GM18907 (cell line): ENCODE results near the gene SNAP47.
"Not testable (repeated sequence)": the region's sequence is repeated elsewhere in the genome, so short reads cannot be mapped to it uniquely, and the experiment has no call there.

Experiments
- ATAC-seq: cut with Tn5 transposase; IDR thresholded peaks from one replicate; pipeline ENCODE4 v1.9.1; 2021; ENCODE audit warnings: mild to moderate bottlenecking, moderate library complexity; ENCODE audit not compliant: unreplicated experiment

SNAP47 gene, protein sequence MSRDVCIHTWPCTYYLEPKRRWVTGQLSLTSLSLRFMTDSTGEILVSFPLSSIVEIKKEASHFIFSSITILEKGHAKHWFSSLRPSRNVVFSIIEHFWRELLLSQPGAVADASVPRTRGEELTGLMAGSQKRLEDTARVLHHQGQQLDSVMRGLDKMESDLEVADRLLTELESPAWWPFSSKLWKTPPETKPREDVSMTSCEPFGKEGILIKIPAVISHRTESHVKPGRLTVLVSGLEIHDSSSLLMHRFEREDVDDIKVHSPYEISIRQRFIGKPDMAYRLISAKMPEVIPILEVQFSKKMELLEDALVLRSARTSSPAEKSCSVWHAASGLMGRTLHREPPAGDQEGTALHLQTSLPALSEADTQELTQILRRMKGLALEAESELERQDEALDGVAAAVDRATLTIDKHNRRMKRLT

DNA sequence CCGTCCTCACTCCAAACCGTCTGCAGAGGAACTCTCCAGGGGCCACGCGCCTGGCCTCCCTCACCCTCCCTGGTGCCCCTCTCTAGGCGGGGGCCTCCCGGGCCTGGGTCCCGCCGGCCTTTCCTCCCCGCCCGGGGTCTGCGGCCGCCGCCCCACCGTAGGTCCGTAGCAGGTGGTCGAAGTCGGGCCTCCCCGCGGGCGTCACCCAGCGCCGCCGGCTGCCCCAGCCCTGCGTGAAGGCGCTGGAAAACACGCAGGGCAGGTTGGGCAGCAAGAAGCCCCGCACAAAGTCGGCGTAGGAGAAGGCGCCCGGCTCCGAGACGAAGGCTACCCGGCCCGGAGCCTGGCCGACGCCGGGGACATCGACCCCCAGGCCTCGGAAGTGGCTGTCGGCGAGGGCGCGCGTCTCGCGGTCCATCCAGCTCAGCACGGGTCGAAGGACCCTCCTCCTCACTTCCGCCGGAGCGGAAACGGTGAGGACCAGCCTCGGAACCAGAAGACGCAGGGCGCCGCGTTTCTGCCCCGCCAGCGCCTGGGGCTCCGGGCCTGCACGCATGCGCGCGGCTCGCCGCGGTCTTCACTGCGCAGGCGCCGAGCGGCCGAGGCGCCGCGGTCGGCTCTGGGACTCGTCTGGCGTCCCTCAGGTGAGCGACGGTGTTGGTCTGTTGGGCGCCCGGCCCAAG is at the start of gene SNAP47, which contains the start of gene JMJD4:
SNAP47 (plus strand) TSS at position 580 of the 683 bp plus-strand sequence. CDS start 12,302 bp downstream, outside the sequence.
JMJD4 (minus strand) TSS at position 447 of the 683 bp plus-strand sequence; CDS start at position 418, 29 bp downstream.
- ATAC-seq: peak; percentile 92

DNA sequence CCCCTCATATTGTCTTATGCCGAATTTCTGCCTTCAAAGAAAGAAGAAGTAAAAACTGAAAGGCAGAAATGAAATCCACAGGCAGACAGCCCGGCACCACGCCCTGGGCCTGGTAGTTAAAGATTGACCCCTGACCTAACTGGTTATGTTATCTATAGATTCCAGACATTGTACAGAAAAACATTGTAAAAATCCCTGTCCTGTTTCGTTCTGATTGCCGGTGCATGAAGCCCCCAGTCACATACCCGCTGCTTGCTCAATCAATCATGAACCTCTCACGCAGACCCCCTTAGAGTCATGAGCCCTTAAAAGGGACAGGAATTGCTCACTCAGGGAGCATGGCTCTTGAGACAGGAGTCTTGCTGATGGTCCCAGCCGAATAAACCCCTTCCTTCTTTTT is 49.4 kb upstream of the SNAP47 start:
- no peak for ATAC-seq

DNA sequence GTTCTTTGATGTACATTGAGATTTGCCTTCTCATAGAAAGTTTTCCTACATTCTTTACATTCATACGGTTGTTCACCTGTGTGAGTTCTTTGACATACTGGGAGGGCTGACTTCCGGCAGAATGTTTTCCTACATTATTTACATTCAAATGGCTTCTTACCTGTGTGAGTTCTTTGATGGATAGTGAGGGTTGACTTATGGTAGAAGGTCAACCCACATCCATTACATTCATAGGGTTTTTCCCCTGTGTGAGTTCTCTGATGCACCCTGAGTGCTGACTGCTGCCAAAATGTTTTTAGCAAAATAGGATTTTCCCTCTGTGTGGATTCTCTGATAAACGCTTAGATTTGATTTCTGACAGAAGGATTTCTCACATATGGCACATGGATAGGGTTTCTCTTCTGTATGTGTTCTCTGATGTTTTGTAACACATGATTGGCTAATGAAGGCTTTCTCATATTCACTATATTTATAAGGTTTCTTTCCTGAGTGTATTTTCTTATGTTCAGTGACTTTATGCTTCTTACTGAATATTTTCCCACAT is 37.8 kb upstream of the SNAP47 start:
- ATAC-seq: no peak

DNA sequence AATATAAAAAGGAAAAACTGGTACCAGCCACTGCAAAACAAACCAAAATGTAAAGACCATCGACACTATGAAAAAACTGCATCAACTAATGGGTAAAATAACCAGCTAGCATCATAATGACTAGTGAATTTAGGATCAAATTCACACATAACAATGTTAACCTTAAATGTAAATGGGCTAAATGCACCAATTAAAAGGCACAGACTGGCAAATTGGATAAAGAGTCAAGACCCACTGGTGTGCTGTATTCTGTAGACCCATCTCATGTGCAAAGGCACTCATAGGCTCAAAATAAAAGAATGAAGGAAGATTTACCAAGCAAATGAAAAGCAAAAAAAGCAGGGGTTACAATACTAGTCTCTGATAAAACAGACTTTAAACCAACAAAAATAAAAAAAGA is 33.6 kb upstream of the SNAP47 start:
- ATAC-seq: not testable (repeated sequence)

DNA sequence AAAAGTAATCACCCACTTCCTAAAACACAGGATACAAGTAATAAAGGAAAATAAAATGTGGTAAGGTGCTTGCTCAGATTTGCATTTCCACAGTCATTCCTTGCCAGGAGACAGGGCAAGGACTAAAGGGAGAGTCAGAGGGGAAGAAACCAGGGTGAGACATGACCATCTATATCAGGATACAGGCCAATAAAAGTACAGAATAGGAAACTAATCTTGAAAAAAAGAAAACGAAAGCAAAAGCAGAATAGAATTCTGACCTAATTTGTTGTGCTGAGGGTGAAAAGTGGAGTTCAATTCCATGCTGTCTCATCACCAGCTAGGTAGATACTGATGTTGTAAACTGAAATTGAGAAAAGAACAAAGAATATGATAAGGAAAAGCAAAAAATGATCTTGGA is 27.4 kb upstream of the SNAP47 start:
- ATAC-seq: no peak

DNA sequence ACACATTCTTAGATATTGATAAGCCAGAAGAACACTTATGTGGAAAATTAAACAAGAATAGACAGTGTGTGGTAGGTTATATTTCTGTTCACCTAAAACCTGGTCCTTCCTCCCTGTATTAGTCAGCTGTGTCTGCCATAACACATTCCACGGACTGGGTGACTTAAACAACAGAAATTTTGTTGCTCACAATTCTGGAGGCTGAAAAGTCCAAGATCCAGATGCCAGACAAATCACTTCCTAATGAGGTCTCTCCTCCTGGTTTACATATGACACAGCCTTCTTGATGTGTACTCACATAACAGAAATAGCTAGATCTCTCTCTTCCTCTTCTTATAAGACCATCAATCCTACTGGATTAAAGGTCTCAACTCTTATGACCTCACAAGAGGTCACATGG is 25.8 kb upstream of the SNAP47 start:
- no peak for ATAC-seq

DNA sequence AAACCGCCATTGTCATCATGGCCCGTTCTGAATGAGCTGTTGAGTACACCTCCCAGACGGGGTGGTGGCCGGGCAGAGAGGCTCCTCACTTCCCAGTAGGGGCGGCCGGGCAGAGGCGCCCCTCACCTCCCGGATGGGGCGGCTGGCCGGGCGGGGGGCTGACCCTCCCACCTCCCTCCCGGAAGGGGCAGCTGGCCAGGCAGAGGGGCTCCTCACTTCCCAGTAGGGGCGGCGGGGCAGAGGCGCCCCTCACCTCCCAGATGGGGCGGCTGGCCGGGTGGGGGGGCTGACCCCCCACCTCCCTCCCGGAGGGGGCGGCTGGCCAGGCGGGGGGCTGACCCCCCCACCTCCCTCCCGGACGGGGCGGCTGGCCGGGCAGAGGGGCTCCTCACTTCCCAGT is 24.8 kb upstream of the SNAP47 start:
- not testable (repeated sequence) for ATAC-seq

DNA sequence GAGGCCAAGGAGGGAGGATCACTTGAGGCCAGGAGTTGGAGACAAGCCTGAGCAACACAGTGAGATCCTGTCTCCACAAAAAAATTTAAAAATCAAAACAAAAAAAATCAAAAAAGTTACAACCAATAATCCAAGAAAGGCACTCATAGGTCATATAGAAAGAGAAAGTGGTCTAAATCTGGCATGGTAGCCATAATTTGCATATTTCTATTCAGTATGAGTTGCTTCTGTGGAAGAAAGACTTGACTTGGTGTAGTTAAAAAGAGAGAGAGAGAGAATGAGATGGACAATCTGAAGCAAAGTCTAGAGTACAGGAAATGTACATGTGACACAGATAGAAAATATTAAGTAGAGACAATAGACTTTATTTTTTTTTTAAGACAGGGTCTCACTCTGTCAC is 22.6 kb upstream of the SNAP47 start:
- ATAC-seq: no peak

DNA sequence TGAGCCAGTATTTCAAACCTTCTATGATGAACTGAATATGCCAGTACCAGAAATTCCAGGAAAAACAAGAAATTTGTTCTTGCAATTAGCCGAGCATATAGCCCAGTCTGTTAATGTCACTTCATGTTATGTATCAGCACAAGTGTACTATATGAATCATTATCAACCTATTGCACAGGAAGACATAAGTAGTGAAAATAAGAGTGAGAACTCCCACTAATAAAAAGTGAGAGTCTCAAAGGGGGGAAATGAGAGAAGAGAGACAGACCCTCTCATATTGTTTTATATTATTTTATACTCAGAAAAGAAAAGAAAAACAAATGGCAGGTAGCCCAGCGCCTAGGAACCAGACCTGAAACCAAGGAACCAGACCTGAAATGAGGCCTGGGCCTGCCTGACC is 16.3 kb upstream of the SNAP47 start:
- ATAC-seq: no peak

DNA sequence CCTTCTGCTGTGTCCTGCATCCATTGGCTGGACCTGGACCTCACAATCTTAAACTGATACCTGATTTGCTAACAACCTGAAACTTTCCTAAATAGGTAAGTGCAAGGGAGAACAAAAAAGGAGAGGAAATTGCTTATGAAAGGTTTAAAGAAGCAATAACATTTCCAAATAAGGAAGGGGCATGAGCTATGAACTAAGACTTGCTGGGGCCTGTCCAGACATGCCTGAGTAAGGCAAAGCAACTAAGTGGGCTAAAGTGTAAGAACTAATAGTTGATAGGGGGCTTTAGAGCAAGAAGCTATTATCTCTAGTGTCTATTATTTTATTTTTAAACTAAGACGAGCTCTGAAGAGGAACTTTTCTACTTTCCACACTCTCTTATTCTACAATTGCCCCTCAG is 11.8 kb upstream of the SNAP47 start:
- ATAC-seq: no peak

DNA sequence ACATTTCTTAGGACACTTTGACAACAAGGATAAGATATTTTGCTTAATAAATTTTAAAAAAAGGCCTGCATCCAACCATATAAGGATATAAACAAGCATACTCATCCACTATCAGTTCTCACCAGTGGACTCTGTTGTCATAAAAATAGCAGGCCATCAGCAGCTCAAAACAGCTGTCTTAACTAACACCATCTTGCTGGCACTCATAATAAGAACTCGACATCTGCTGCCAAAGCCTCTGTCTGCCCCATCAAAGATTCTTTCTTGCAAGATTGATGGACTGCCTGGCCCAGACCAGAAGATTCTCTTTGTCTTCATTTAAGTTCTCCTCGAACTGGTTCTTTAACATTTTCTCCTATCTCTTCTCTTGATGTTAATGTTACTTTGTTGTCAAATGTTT is 10.2 kb upstream of the SNAP47 start:
- no peak for ATAC-seq

DNA sequence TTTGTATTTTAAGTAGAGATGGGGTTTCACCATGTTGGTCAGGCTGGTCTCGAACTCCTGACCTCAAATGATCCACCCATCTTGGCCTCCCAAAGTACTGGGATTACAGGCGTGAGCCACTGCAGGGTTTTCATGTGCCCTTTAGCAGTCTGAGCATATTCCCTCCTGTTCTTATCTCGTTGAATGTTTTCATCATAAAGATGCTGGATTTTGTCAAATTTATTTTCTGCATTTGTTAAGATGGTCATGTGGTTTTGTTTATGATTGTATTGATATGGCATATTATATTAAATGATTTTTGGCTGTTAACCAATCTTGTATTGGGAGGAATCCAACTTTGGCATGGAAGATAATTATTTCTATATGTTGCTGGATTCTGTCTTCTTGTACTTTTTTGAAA is 8.9 kb upstream of the SNAP47 start:
- ATAC-seq: no peak

DNA sequence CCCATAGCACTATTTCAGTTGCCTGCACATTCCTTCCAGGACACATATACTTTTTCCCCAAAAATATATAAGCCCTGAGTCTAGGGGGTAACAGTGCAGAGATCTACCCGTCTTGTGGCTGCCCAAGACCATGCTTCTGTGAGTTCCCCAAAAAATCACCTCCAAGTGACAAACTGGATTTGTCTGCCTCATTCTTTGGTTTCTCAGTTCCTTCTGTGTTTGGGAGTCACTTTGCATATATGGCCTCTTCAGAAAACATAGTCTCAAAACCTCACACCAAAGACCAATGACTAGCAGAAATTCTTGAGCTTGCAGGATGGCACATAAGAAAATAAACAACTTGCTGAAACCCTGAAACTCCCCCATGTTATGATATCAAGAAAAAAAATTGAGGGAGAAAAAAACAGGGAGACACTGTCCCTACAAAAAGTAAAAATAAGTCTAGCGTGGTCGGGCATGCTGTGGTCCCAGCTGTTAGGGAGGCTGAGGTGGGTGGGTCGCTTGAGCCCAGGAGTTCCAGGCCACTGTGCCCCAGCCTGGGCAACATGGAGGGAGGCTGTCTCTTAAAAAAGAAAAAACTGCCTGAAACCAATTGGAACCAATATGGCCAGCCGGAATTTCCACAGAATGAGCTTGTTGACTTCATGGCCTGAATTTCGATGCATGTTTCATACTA is 8.2 kb upstream of the SNAP47 start:
- no peak for ATAC-seq

DNA sequence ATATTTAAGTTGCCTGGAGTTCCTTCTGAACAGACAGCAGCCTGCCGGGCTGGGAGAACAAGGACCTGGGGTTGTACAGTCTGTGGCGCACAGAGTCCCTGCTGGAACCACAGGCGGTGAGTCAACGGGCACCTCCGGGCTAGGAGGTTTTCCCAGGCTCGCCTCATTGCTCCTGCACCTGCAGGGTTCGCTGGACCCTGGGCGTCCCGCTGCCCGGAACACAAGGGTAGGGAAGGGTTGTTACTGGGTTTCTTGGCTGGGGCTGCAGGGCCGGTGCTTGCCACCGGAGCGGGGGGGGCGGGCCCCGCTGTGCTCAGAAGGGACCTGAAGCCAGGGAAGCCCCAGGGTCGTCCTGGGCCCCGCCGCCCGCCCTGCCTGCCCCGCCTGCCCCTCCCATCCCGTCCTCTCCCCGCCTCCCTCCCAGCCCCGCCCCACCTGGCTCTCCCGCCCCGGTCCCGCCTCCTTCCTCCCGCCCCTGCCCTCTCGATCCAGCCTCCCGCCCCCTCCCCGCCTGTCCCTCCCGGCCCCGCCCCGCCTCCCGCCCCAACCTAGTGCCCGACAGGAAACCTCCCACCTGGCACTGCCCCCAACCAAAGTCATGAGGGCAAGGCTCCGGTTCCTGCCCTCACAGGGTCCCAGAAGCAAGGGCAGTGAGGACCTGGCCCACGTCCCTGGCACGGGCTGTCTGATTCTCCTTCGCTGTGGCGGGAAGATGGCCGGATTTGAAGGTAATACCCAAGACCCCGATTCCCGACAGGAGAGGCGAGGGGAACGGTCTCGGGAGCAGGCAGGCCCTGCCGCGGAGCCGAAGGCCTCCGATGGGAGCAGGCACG is 7.0 kb upstream of the SNAP47 start:
- peak; percentile 35 for ATAC-seq

DNA sequence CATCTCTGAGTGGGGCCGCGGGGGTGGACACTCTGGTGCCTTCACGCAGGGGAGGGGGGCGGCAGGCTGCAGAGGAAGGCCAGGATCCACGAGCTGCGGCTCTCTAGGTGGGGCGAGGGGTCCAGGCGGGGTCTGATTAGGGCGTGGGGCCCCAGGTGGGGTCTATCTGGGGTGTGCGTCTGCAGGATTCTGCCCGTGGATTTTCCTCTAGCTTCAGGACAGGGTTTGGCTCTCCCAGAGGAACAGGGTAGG is 6.4 kb upstream of the SNAP47 start:
- no peak for ATAC-seq

DNA sequence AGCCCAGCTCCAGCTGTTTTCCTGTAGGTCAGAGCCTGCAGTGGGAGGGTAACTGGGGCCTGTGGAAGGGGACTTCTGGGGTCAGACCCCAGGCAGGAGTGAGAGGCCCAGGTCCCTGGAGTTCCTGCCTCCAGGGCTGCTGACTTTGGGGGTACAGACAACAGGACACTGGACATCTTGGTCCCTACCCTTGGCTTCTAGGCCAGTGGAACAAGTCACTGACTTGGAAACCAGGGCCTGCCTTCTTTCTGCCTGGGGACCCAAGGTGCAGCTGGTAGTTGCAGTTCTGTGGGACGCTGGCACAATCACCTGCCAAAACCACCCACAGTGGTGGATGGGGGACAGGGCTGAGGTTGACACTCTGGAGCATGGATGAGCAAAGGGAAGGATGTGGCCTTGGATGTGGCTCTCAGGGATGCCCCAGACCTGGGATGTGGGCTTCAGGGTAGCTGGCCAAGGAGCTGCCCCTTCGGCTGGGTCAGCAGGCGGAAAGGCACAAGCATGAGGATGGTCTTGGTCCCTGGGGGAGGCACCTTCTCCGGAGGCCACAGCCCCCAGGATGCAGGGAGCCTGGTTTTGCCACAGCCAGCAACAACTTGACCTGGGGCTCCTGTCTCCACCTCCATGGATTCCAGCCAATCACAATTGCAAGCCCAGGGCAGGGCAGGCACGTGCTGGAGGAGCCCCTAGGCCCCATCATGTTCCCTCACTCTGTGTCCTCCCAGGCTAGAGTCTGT is 5.9 kb upstream of the SNAP47 start:
- ATAC-seq: no peak

DNA sequence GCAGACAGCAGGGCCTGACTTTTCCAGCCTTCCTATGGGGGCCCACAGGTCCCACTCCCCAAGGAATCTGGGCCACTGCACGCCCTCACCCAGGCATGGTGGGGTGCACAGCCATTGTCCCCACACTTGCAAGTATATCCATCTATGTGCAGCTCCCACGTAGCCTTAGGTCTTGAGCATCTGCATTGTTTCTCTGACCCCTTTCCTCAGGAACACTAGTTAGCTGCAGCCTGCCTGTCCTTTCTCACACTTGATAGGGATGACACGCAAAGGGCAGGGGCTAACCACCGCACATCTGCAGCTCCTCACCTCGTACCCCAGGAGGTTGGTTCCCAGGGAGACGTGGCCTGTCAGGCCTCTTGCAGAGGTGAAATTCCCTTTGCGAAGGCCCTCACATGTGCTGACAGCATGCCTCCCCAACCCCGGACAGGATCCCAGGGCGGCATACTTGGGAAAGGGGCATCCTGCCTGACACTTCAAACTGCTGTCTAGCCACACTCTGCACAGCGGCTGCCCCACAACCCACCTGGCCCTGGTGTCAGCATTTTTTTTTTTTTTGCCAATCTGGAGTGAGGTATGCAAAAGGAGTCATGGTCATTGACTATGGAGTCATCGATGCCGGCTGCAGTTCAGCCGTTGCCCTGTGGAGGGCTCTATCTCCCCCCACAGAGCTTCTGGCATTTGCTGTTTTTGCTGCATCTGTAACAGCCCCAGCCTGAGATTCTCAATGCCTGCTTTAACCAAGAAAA is 5.2 kb upstream of the SNAP47 start:
- no peak for ATAC-seq

DNA sequence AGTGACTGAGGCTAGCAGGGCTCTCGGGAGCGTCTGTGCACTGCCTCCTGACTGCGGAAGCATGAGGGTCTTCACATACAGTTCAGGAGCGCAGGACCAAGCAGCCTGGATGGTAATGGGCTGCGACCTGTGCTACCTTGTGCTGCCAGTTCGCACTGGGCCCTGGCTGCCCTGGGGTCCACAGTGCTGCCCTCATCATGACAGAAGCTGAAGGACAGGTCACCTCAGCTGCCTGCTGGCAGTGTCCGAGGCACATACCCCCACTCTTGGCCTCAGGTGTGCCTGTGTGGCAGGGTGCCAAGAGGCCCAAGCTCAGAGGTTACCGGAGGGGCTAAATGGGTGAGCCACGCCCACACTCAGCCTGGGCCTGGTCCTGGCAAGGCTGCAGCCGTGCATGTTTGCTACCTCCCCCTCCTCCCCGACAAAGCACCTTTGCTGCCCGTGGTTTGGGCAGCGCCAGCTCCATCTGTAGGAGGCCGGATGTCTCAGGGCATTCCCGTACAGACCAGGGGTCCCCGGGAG is 4.5 kb upstream of the SNAP47 start:
- no peak for ATAC-seq

DNA sequence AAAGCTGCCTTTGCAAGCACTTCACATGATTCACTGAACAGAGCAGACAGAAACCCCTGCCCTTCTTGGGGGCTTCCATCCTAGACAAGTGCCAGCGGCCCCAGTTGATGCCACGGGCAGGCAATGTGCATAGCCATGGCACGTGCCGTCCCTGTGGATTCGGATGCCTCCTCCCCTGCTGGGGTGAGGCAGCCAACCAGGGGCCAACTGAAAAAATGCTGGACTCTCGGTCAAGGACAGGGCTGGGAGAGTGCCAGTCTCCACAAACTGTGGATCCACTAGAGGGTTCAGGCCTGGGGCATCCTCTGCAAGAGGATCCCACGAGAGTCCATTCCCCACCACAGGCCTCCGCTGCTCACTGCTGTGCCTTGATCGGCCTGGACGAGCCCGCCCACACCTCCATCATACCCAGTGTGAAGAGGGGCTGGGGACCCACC is 4.0 kb upstream of the SNAP47 start:
- ATAC-seq: no peak
